HG03066 (cell line): ENCODE results near the gene KLHDC7B.

Source experiments
- ATAC-seq: cut with Tn5 transposase; IDR thresholded peaks from one replicate; pipeline ENCODE4 v1.9.1; 2021; ENCODE audit warnings: low read depth; ENCODE audit not compliant: unreplicated experiment

KLHDC7B gene

DNA sequence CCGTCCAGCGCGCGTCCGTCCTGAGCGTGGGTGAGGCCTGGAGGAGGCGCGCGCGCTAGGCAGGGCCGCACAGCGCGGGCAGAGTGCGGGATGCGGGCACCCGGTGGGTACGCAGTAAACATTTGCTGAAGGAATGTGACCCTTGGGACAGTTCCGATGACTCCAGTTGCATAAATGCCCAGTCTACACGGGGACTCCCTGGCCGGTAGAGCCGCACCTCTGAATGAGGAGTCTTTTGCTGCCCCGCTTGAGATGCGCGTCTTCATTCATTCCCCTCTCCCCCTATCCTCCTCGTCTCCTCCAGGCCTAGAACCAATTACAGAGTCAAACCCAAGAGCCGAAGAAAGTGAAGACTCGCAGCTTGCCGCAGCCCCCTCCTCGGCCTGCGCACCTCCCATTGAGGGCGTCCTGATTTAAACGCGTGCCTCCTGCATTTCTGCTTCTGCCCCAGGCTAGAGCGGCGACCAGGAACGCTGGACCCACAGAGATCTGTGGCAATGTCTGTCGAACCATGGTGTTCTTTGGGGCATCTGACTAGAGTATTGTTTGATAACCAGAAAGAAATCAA, 37.7 kb downstream of the KLHDC7B start:
- peak; percentile 27 for ATAC-seq

DNA sequence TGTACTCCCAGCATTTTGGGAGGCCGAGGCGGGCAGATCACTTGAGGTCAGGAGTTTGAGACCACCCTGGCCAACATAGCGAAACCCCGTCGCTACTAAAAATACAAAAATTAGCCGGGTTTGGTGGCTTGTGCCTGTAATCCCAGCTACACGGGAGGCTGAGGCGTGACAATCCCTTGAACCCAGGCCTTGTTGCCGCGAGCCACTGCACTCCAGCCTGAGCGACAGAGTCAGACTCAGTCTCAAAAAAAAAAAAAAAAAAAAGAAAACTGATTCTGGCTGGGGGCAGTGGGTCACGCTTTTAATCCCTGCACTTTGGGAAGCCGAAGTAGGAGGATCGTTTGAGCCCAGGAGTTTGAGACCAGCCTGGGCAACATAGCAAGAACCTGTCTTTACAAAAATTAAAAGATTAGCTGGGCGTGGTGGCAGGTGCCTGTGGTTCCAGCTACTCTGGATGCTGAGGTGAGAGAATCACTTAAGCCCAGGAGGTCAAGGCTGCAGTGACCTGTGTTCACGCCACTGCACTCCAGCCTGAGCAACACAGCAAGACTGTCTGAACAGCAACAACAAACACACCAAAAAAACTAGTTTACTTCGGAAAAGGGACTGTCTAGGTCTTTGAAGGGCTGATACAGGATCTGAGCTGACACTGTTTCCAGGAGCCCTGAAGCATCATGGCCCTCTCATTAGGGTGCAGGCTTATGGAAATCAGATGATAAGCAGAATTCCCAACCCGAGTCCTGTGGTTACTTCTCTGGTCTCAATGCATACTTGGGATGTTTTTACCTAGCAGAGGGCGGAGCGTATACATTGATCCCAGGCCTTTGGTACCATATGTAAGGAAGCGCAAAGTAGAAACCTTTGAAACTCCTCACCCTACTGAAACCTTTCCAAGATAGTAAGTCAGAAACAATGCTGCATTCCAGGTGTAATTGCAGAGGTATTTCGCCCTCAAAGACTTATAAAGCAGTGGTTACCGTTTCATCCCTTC, 38.7 kb downstream of the KLHDC7B start:
- ATAC-seq, result no peak

DNA sequence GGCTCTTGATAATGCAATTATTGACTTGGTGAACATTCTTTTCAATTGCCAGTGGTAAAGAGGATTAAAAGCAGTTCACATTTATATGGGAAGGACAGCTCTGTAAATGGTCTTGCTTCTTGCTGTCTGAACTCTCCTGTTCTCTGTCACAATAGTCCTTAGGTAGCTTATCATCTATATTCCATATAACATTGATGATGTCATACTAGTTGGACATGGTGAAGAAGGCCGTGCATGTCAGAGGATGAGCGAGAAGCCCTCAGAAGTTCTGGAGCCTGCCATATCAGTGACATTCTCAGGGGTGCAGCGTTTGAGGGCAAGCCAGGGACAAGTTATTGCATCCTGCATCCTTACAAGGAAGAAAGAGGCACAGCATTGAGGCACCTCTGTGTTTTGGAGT, 39.5 kb downstream of the KLHDC7B start:
- no peak for ATAC-seq

DNA sequence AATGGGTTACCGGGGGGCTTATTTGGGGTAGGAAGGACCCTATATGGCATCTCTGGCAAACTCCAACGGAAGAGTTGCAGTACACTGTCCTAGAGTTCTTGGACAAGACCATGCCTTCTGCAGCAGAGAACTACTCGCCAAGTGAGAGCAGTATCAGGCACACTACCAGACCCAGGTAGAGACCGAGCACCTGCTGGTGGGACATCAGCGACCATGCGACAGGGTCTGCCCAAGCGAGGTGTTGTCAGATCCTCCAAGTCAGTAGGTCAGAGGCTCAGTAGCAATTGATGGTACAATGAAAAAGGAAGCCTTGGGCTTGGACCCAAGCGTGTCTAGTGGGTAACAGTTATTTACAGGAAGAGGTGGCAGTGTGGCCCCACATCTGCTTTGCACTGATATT, 40.1 kb downstream of the KLHDC7B start:
- ATAC-seq, result no peak

DNA sequence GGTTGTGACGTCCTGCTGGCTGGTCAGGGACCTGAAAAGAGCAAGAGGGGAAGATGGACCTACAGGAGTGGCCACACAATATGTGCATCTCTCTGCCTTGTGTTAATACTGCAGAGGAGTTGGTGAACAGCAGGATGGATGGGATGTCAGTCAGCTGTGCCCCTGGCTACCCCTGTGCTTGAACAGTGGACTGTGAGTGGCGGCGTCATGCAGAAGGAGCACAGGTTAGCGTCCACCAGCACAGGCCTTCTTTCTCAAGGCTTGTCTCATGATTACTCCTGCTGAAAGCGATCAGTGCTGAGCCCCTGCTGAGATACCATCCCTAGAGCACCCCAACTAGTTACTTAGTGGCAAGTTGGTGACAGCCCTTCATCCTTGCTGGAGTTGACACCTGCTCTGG, 40.7 kb downstream of the KLHDC7B start:
- ATAC-seq, result no peak

DNA sequence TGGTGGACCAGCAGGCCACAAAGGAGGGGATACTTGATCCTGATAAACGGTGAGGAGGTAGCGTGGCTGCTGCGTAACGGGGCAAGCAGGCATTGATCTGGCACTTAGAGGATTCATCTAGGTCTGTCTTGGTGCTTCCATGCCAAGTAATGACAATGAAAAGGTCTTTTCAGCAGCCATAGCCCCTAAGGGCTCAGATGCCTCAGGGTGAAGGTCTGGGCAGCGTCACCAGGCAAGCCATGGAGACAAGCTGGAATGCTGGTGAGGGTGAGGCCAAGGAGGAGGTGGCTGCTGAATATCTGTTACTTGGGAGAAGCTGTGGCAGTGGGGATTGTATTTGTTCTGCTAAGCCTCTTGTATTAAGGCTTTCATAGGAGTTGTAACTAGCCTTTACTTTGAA, 41.7 kb downstream of the KLHDC7B start:
- ATAC-seq, result no peak

DNA sequence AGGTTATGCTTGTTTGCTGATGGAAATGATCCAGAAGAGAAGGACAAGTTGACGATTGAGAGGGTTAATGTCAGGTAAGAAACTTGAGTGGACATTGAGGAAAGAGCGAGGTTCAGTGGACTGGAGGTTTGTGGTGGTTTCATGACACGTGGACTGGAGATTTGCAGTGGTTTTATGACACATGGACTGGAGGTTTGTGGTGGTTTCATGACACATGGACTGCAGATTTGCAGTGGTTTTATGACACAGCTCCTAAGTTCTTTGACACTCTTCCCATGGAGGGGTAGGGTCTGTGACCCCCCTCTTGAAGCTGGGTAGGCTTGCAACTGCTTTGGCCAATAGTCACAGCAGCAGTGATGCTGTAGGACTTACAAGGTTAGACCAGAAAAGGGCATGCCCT, 49.5 kb downstream of the KLHDC7B start:
- no peak for ATAC-seq

DNA sequence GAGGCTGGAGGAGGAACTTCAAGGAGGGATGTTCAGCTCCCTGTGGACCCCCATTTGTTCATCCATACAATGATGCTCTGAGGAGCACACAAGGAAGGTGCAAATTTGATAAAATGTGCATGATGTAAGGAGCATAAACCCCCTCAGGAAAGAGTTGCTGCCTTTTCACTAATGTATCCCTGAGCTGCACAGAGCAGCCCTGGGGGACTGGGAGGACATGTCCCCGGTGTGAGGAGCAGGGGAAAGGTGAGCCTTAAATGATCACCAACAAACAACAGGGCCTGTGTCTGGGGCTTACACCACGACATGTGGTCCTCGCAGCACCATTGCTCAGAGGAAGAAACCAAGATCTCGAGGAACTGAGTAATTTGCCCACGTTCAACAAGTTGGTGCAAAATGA, 51.4 kb downstream of the KLHDC7B start:
- no peak for ATAC-seq

DNA sequence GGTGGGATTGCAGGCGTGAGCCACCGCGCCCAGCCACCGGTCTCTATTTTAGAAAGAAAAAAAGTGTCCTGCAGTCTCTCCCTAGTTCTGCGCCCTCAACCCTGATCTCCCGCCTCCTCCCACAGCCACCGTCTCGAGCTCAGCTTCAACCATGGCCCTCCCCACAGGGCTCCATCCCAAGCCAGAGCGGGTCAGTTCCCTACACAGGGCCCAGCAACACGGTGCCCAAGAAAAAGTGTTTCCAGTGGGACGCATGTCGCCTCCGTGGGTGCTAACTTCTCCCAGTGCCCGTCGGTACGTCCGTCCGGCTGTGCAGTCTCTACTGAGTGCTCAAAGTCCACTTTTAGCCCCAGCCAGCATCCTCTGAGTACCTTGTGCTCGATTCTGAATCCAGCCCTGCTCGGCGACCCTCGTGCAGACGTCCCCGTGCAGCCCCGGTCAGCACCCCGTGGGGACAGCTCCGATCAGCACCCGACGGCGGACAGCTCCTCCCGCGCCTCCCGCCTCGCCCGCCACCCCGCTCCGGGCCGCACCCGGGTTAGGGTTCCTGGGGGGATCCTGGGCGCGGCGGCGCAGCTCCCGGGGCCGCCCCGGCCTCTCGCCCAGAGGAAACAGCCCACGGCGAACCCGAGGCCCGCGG, 54.2 kb downstream of the KLHDC7B start:
- ATAC-seq, result no peak

DNA sequence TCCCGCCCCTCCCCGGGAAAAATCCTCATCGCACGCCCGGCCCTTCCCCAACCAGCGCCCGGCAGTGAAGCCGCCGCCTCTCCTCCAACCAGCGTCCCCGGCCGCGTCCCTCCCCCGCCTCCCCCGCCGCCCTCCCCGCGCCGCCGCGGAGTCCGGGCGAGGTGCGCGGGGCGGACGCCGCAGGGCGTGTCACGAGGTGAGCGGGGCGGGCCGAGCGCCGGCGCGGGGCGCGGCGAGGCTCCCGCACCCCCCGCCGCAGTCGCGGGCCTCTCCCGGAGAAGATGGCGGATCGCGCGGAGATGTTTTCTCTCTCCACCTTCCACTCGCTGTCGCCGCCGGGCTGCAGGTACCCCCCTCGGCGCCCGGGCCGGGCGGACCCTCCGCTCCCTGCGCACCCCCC, 54.8 kb downstream of the KLHDC7B start, which contains the start of gene MAPK8IP2:
TSS of gene MAPK8IP2 (plus strand) at position 256 of the 400 bp plus-strand sequence. CDS start at position 282, 26 bp downstream.
- no peak for ATAC-seq
